HepG2 (cell line): ENCODE measurements around the gene PFAS. TPM values are rescaled to one million over a fixed set of nuclear protein-coding genes. Genes with fewer than 3 reads are reported as not detected.

Experiments
- CBX5 ChIP-seq: sonication (generic); formaldehyde crosslinking; IDR thresholded peaks from 2 replicates; pipeline ENCODE4 v1.4.0; 2020; ENCODE audit warnings: missing genetic modification reagents, borderline replicate concordance
- GATAD2A ChIP-seq: IDR thresholded peaks from 2 replicates; pipeline ENCODE4 v1.6.1; 2016
- GZF1 ChIP-seq: sonication (generic); formaldehyde crosslinking; IDR thresholded peaks from 2 replicates; pipeline ENCODE4 v1.5.1; 2020; ENCODE audit warnings: mild to moderate bottlenecking, missing genetic modification reagents
- HHEX ChIP-seq: IDR thresholded peaks from 2 replicates; pipeline ENCODE4 v1.6.1; 2016; ENCODE audit warnings: control low read depth
- NFKBIZ ChIP-seq: IDR thresholded peaks from 2 replicates; pipeline ENCODE4 v1.6.1; 2018; ENCODE audit warnings: missing genetic modification reagents, missing compliant biosample characterization
- RELA ChIP-seq: sonication (generic); formaldehyde crosslinking; IDR thresholded peaks from 2 replicates; pipeline ENCODE4 v1.4.0; 2020; ENCODE audit warnings: missing genetic modification reagents
- TOE1 ChIP-seq: sonication (generic); formaldehyde crosslinking; IDR thresholded peaks from 2 replicates; pipeline ENCODE4 v1.4.0; 2020; ENCODE audit warnings: mild to moderate bottlenecking, missing genetic modification reagents
- ZBTB4 ChIP-seq: sonication (generic); formaldehyde crosslinking; IDR thresholded peaks from 2 replicates; pipeline ENCODE4 v1.4.0; 2020; ENCODE audit warnings: missing genetic modification reagents, mild to moderate bottlenecking, borderline replicate concordance
- ZNF567 ChIP-seq: sonication (generic); formaldehyde crosslinking; IDR thresholded peaks from 2 replicates; pipeline ENCODE4 v1.8.1; 2023; ENCODE audit warnings: mild to moderate bottlenecking, missing genetic modification reagents, borderline replicate concordance
- ZNF629 ChIP-seq: sonication (generic); formaldehyde crosslinking; conservative IDR thresholded peaks from 2 replicates; pipeline ENCODE4 v1.5.0; 2020; ENCODE audit warnings: missing genetic modification reagents
- ZNF674 ChIP-seq: sonication (generic); formaldehyde crosslinking; IDR thresholded peaks from 2 replicates; pipeline ENCODE4 v1.5.0; 2020; ENCODE audit warnings: low read depth, mild to moderate bottlenecking, missing genetic modification reagents
- polyA plus RNA-seq, 8 experiments: library from polyadenylated mRNA; depleted of rRNA in 3 of 8; stranded (reverse) in 7 of 8; unstranded in 1 of 8; fragments of >200 nt; fragmentation: Illumina TruSeq in 4 of 8; extraction: Trizol in 4 of 8; gene quantifications; 2 replicates each; pipeline versions ENCODE4 v1.2.1 to v1.2.3, GENCODE V29; 2011 to 2016; ENCODE audit warnings: low read depth in 4 of 8, missing spikeins in 1 of 8, mixed read lengths in 1 of 8; ENCODE audit not compliant: insufficient read depth in 1 of 8
- total RNA-seq, 5 experiments: library from RNA; depleted of rRNA; stranded (reverse); fragments of >200 nt; fragmentation: Illumina TruSeq; extraction: Trizol; gene quantifications; 2 replicates each; pipeline ENCODE4 v1.2.3, GENCODE V29; 2016; ENCODE audit warnings: low read depth in 1 of 5

PFAS gene
- total and polyA plus RNA-seq, 2 of the 13 experiments (the other 11 are each of a cell fraction or from before 2014, with no cell fraction given) = 49.4 to 58.2 TPM

GRCh38 chr17:8287651-8288335 is 38.7 kb downstream of the PFAS start (continued):
- TF ChIP-seq ZNF567 (CRISPR knock-in tag) (0 out of 2 replicates have a peak, but pooled peaks have one; percentile 71), HHEX (no peak), ZNF629 (CRISPR knock-in tag) (no peak), TOE1 (CRISPR knock-in tag) (no peak), GATAD2A (CRISPR knock-in tag) (no peak), ZBTB4 (CRISPR knock-in tag) (0 out of 2 replicates have a peak, but pooled peaks have one; percentile 8), NFKBIZ (CRISPR knock-in tag) (no peak), GZF1 (CRISPR knock-in tag) (no peak), ZNF674 (CRISPR knock-in tag) (no peak), RELA (CRISPR knock-in tag) (no peak), CBX5 (CRISPR knock-in tag) (no peak)
